Fibroblast of mammary gland (primary cell): ENCODE data around the gene GNA14.
A peak's percentile ranks its signal among the peaks of the same experiment; 100 is the strongest.
"Not testable (repeated sequence)": the region's sequence is repeated elsewhere in the genome, so short reads cannot be mapped to it uniquely, and the experiment has no call there.

ENCODE experiments used
- DNase-seq: peaks from one replicate; pipeline ENCODE4 v3.0.0-alpha.2; 2010; ENCODE audit warnings: low read depth
- H3K4me3 ChIP-seq: 2 replicates; pipeline ENCODE4 v1.5.1; 2011; ENCODE audit warnings: low read depth, mild to moderate bottlenecking, low read length, moderate library complexity; ENCODE audit not compliant: control insufficient read depth
- CTCF ChIP-seq: conservative IDR thresholded peaks from 2 replicates; pipeline ENCODE4 v1.5.1; 2011; ENCODE audit warnings: low read depth, low read length, inconsistent platforms; ENCODE audit not compliant: control insufficient read depth, insufficient read depth

Gene GNA14

GRCh38 chr9:77648234-77649108 is at the start of gene GNA14:
GNA14 (minus strand) TSS chr9:77648322; CDS start chr9:77647793, 529 bp downstream.
- H3K4me3 ChIP-seq: peak within 1 kb of the TSS; percentile 49
- no peak for DNase-seq
- no peak for TF ChIP-seq CTCF

GRCh38 chr9:77697238-77697984 is 49.3 kb upstream of the GNA14 start:
- no peak overlapping the region for H3K4me3 ChIP-seq
- DNase-seq: no peak
- TF ChIP-seq CTCF: no peak

- DNase-seq, H3K4me3 ChIP-seq: not testable (repeated sequence)
Measured at GRCh38 chr9:77690723-77691122, 42.6 kb upstream of the GNA14 start.

- not testable (repeated sequence) for H3K4me3 ChIP-seq
- DNase-seq: peak; percentile 37
Measured at GRCh38 chr9:77690119-77690518, 42.0 kb upstream of the GNA14 start.

- DNase-seq, H3K4me3 ChIP-seq: not testable (repeated sequence)
Measured at GRCh38 chr9:77687737-77688136, 39.6 kb upstream of the GNA14 start.

GRCh38 chr9:77680581-77680980 is 32.5 kb upstream of the GNA14 start:
- TF ChIP-seq CTCF: no peak
- no peak overlapping the region for H3K4me3 ChIP-seq
- no peak for DNase-seq

- no peak for DNase-seq
- no peak for TF ChIP-seq CTCF
- no peak overlapping the region for H3K4me3 ChIP-seq
Measured at GRCh38 chr9:77679661-77680368, 31.7 kb upstream of the GNA14 start.

GRCh38 chr9:77679088-77679487 is 31.0 kb upstream of the GNA14 start:
- TF ChIP-seq CTCF: no peak
- H3K4me3 ChIP-seq: no peak overlapping the region
- peak; percentile 14 for DNase-seq
